GM23338 (cell line): ENCODE measurements around the gene MEIS3.

ENCODE experiments used
- CREB1 ChIP-seq: fragments of 250-450 bp; sonication (Bioruptor Pico); IDR thresholded peaks from 2 replicates; pipeline ENCODE4 v1.5.0; 2020; ENCODE audit warnings: low read depth, mild to moderate bottlenecking, moderate library complexity
- EZH2 ChIP-seq: fragments of 200-600 bp; sonication (generic); IDR thresholded peaks from one replicate; pipeline ENCODE4 v1.8.0; 2017; ENCODE audit warnings: antibody characterized with exemption, mild to moderate bottlenecking, low read depth; ENCODE audit not compliant: unreplicated experiment
- EZH2phosphoT487 ChIP-seq: fragments of 200-600 bp; sonication (generic); IDR thresholded peaks from one replicate; pipeline ENCODE4 v1.8.1; 2018; ENCODE audit warnings: antibody characterized with exemption; ENCODE audit not compliant: unreplicated experiment
- JUNB ChIP-seq: IDR thresholded peaks from one replicate; pipeline ENCODE4 v1.6.1; 2016; ENCODE audit warnings: antibody characterized with exemption; ENCODE audit not compliant: unreplicated experiment
- NANOG ChIP-seq: IDR thresholded peaks from 2 replicates; pipeline ENCODE4 v1.6.1; 2016; ENCODE audit warnings: antibody characterized with exemption, borderline replicate concordance
- POLR2AphosphoS5 ChIP-seq: IDR thresholded peaks from 2 replicates; pipeline ENCODE4 v1.6.1; 2016; ENCODE audit warnings: antibody characterized with exemption, low read depth
- ZNF114 ChIP-seq: fragments of 250-450 bp; sonication (Bioruptor Pico); IDR thresholded peaks from 2 replicates; pipeline ENCODE4 v1.5.0; 2020; ENCODE audit warnings: mild to moderate bottlenecking, moderate library complexity
- ZNF331 ChIP-seq: fragments of 250-450 bp; sonication (Bioruptor Pico); IDR thresholded peaks from 2 replicates; pipeline ENCODE4 v1.5.0; 2020; ENCODE audit warnings: low read depth, mild to moderate bottlenecking, moderate library complexity
- TF ChIP-seq, protein P1 (sequence below), 2 experiments: fragments of 200-600 bp in 1 of 2; sonication (generic) in 1 of 2; conservative IDR thresholded peaks; 2 replicates each; pipeline versions ENCODE4 v1.5.1 to v1.6.1; 2016 to 2017; ENCODE audit warnings: antibody characterized with exemption in 2 of 2, low read depth in 2 of 2, mild to moderate bottlenecking in 2 of 2, moderate library complexity in 1 of 2
- TF ChIP-seq, protein P2 (sequence below): IDR thresholded peaks from 2 replicates; pipeline ENCODE4 v1.6.1; 2016; ENCODE audit warnings: antibody characterized with exemption
- TF ChIP-seq, protein P3 (sequence below): IDR thresholded peaks from one replicate; pipeline ENCODE4 v1.6.1; 2018; ENCODE audit warnings: antibody characterized with exemption; ENCODE audit not compliant: unreplicated experiment

DNA sequence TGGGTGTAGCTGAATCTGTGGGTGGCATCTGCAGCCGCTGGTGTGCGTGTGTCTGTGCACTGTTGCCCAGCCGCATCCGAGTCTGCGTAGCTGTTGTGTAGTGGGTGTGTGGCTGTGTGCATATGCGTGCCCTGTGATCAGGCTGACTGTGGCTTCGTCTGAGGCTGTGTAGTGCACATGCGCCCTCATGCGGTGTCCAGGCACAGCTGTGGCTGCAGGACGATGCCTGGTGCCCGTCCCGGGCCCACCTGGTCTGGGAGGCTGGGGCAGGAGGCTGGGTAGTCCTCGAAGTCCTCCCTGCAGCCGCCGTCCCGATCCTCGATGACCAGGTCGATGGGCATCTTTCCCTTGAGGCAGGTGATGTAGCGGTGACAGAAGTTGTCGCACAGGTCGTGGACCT, 4.9 kb downstream of the MEIS3 start:
- TF ChIP-seq EZH2phosphoT487 (no peak), ZNF114 (CRISPR knock-in tag) (no peak), POLR2AphosphoS5 (no peak), EZH2 (no peak), ZNF331 (no peak), NANOG (no peak), CREB1 (CRISPR knock-in tag) (no peak), JUNB (no peak)
- TF ChIP-seq, protein P1, sequence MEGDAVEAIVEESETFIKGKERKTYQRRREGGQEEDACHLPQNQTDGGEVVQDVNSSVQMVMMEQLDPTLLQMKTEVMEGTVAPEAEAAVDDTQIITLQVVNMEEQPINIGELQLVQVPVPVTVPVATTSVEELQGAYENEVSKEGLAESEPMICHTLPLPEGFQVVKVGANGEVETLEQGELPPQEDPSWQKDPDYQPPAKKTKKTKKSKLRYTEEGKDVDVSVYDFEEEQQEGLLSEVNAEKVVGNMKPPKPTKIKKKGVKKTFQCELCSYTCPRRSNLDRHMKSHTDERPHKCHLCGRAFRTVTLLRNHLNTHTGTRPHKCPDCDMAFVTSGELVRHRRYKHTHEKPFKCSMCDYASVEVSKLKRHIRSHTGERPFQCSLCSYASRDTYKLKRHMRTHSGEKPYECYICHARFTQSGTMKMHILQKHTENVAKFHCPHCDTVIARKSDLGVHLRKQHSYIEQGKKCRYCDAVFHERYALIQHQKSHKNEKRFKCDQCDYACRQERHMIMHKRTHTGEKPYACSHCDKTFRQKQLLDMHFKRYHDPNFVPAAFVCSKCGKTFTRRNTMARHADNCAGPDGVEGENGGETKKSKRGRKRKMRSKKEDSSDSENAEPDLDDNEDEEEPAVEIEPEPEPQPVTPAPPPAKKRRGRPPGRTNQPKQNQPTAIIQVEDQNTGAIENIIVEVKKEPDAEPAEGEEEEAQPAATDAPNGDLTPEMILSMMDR (conservative IDR thresholded peaks at IDR 0.05; ENCODE audit: low read depth in 2 of 2) = peak; percentile 45 to 93
- TF ChIP-seq, protein P2, sequence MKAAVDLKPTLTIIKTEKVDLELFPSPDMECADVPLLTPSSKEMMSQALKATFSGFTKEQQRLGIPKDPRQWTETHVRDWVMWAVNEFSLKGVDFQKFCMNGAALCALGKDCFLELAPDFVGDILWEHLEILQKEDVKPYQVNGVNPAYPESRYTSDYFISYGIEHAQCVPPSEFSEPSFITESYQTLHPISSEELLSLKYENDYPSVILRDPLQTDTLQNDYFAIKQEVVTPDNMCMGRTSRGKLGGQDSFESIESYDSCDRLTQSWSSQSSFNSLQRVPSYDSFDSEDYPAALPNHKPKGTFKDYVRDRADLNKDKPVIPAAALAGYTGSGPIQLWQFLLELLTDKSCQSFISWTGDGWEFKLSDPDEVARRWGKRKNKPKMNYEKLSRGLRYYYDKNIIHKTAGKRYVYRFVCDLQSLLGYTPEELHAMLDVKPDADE = no peak
- TF ChIP-seq, protein P3, sequence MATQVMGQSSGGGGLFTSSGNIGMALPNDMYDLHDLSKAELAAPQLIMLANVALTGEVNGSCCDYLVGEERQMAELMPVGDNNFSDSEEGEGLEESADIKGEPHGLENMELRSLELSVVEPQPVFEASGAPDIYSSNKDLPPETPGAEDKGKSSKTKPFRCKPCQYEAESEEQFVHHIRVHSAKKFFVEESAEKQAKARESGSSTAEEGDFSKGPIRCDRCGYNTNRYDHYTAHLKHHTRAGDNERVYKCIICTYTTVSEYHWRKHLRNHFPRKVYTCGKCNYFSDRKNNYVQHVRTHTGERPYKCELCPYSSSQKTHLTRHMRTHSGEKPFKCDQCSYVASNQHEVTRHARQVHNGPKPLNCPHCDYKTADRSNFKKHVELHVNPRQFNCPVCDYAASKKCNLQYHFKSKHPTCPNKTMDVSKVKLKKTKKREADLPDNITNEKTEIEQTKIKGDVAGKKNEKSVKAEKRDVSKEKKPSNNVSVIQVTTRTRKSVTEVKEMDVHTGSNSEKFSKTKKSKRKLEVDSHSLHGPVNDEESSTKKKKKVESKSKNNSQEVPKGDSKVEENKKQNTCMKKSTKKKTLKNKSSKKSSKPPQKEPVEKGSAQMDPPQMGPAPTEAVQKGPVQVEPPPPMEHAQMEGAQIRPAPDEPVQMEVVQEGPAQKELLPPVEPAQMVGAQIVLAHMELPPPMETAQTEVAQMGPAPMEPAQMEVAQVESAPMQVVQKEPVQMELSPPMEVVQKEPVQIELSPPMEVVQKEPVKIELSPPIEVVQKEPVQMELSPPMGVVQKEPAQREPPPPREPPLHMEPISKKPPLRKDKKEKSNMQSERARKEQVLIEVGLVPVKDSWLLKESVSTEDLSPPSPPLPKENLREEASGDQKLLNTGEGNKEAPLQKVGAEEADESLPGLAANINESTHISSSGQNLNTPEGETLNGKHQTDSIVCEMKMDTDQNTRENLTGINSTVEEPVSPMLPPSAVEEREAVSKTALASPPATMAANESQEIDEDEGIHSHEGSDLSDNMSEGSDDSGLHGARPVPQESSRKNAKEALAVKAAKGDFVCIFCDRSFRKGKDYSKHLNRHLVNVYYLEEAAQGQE = no peak
